Measurements from ENCODE around the gene SLC45A1. TPM values are rescaled to one million over a fixed set of nuclear protein-coding genes. Genes with fewer than 3 reads are reported as not detected.

The SLC45A1 gene
- total RNA-seq, 1 donor from 2014 or later, result 6.1 TPM

GRCh38 chr1:8358241-8358896 is 40.5 kb downstream of the SLC45A1 start:
- TF ChIP-seq, protein P1, sequence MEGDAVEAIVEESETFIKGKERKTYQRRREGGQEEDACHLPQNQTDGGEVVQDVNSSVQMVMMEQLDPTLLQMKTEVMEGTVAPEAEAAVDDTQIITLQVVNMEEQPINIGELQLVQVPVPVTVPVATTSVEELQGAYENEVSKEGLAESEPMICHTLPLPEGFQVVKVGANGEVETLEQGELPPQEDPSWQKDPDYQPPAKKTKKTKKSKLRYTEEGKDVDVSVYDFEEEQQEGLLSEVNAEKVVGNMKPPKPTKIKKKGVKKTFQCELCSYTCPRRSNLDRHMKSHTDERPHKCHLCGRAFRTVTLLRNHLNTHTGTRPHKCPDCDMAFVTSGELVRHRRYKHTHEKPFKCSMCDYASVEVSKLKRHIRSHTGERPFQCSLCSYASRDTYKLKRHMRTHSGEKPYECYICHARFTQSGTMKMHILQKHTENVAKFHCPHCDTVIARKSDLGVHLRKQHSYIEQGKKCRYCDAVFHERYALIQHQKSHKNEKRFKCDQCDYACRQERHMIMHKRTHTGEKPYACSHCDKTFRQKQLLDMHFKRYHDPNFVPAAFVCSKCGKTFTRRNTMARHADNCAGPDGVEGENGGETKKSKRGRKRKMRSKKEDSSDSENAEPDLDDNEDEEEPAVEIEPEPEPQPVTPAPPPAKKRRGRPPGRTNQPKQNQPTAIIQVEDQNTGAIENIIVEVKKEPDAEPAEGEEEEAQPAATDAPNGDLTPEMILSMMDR (IDR thresholded peaks at IDR 0.05; ENCODE audit: partially characterized antibody, unreplicated experiment), result no peak
- Mint-ChIP-seq H3K4me3 (ENCODE audit: unreplicated experiment) (no peak overlapping the region), H3K9me3 (ENCODE audit: unreplicated experiment) (peaks cover 32% of the 10 kb centered on the region), H3K27me3 (ENCODE audit: unreplicated experiment) (peaks cover 35% of the 10 kb centered on the region), H3K4me1 (ENCODE audit: low read depth, unreplicated experiment) (peaks cover 21% of the 10 kb centered on the region), H3K36me3 (ENCODE audit: unreplicated experiment) (peaks cover 5% of the 10 kb centered on the region), H3K27ac (ENCODE audit: unreplicated experiment) (peak overlapping the region; percentile 43)
- no peak for DNase-seq

DNA sequence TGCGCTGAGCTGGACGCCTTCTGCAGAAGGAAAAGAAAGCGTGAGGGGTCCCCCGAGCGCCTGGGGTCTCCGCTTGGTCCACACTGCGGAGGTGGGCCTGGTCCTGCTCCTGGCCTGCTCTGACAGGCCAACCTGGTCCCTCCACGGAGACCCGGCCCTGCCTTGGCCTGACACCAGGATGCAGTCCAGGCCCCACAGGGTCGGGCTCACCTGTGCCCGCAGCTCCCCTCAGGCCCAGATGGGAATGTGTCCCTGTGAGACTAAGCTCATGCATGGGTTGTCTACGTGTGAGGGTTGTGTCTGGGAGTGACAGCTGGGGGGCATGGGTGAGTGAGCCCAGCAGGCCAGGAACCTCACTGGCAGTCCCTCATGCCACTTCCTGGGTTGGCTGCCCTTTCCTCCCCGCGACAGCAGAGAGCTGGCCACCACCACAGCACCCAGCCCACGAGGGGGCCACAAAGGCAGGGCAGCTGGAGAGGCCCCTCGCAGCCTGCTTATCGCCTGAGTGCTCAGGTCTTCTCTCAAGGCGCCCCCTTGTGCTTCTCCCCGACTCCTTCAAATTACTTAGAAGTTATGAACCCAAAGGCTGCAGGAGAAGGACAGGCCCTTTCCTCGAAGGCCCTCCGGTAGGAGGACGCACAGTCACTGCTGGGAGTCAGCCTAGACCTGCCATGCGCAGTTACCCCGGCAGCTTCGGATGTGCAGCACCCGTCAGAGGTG is 41.1 kb downstream of the SLC45A1 start:
- Mint-ChIP-seq H3K9me3 (ENCODE audit: unreplicated experiment) (peaks cover 34% of the 10 kb centered on the region), H3K4me1 (ENCODE audit: low read depth, unreplicated experiment) (peaks cover 23% of the 10 kb centered on the region), H3K27ac (ENCODE audit: unreplicated experiment) (no peak overlapping the region), H3K4me3 (ENCODE audit: unreplicated experiment) (no peak overlapping the region), H3K27me3 (ENCODE audit: unreplicated experiment) (peaks cover 37% of the 10 kb centered on the region), H3K36me3 (ENCODE audit: unreplicated experiment) (peaks cover 5% of the 10 kb centered on the region)
- DNase-seq, result no peak
- TF ChIP-seq, protein P1 (IDR thresholded peaks at IDR 0.05; ENCODE audit: partially characterized antibody, unreplicated experiment), result no peak

GRCh38 chr1:8359617-8360481 is 41.9 kb downstream of the SLC45A1 start:
- Mint-ChIP-seq H3K36me3 (ENCODE audit: unreplicated experiment) (peaks cover 5% of the 10 kb centered on the region), H3K4me1 (ENCODE audit: low read depth, unreplicated experiment) (peaks cover 25% of the 10 kb centered on the region), H3K4me3 (ENCODE audit: unreplicated experiment) (no peak overlapping the region), H3K27me3 (ENCODE audit: unreplicated experiment) (peaks cover 37% of the 10 kb centered on the region), H3K27ac (ENCODE audit: unreplicated experiment) (no peak overlapping the region), H3K9me3 (ENCODE audit: unreplicated experiment) (peaks cover 34% of the 10 kb centered on the region)
- TF ChIP-seq, protein P1 (IDR thresholded peaks at IDR 0.05; ENCODE audit: partially characterized antibody, unreplicated experiment), result no peak
- no peak for DNase-seq

GRCh38 chr1:8360493-8361197 is 42.7 kb downstream of the SLC45A1 start:
- Mint-ChIP-seq H3K4me3 (ENCODE audit: unreplicated experiment) (no peak overlapping the region), H3K36me3 (ENCODE audit: unreplicated experiment) (peaks cover 5% of the 10 kb centered on the region), H3K9me3 (ENCODE audit: unreplicated experiment) (peaks cover 34% of the 10 kb centered on the region), H3K27me3 (ENCODE audit: unreplicated experiment) (peaks cover 34% of the 10 kb centered on the region), H3K4me1 (ENCODE audit: low read depth, unreplicated experiment) (peaks cover 29% of the 10 kb centered on the region), H3K27ac (ENCODE audit: unreplicated experiment) (no peak overlapping the region)
- TF ChIP-seq, protein P1 (IDR thresholded peaks at IDR 0.05; ENCODE audit: partially characterized antibody, unreplicated experiment), result no peak
- no peak for DNase-seq

All from glutamatergic neuron (in vitro differentiated cells).